Measurements from ENCODE around the gene REPS1.

REPS1 gene, protein sequence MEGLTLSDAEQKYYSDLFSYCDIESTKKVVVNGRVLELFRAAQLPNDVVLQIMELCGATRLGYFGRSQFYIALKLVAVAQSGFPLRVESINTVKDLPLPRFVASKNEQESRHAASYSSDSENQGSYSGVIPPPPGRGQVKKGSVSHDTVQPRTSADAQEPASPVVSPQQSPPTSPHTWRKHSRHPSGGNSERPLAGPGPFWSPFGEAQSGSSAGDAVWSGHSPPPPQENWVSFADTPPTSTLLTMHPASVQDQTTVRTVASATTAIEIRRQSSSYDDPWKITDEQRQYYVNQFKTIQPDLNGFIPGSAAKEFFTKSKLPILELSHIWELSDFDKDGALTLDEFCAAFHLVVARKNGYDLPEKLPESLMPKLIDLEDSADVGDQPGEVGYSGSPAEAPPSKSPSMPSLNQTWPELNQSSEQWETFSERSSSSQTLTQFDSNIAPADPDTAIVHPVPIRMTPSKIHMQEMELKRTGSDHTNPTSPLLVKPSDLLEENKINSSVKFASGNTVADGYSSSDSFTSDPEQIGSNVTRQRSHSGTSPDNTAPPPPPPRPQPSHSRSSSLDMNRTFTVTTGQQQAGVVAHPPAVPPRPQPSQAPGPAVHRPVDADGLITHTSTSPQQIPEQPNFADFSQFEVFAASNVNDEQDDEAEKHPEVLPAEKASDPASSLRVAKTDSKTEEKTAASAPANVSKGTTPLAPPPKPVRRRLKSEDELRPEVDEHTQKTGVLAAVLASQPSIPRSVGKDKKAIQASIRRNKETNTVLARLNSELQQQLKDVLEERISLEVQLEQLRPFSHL

DNA sequence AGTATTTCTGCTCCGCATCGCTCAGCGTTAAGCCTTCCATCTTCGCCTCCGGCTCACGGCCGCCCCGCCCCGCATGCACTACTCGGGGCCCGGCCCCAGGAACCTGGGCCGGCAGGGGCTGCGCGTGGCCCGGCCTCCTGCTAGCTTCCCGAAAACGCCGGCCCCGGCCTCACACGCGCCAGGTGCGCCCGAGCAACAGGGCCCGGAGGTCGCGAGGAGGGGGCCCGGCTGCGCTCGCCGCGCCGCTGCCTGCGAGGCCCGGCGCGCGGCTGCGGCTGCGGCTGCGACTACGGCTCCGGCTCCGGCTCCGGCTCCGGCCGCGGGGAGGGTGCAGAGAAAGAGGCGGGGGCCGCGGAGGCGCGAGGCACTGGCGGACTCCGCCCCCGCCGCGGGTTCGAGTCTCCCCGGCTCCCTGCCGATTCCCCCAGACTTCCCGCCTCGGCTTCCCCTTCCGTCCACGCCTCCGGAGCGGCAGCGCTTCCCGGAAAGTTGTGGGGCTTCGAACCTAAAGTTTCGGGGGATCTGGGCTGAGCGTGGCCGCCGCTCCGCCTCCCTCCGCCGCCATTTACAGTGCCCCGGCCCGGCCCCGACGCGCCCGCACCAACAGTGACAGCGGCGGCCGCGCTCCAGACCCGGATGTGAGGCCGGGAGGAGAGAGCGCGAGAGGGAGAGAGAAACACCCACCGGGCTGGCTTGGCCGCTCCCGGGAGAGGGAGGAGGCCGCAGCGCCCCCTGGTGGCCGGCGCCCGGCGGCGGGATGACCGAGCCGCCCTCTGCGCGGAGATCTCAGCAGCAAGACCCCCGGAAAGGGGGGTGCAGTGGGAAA, at the start of gene REPS1:
Gene REPS1, minus strand, starts transcription at position 611 of the 826 bp plus-strand sequence. Its CDS starts 571 bp downstream, at position 40.
- peak; percentile 96 for DNase-seq (ENCODE audit: extremely low spot score)
- POLR2A ChIA-PET, result interaction anchor here (0.6 to 1.8 kb wide), 6 partner anchors 12 to 344 kb away, joined by 3 to 6 read pairs (median 3); no protein-coding TSS in a partner anchor
- TF ChIP-seq CTBP1 (IDR thresholded peaks at IDR 0.05; ENCODE audit: borderline replicate concordance) (peak; percentile 16; the same call in 1 of the 2 replicates), FOXA1 (IDR thresholded peaks at IDR 0.05) (no peak), PKNOX1 (IDR thresholded peaks at IDR 0.05) (no peak), ELF4 (IDR thresholded peaks at IDR 0.05) (peak; percentile 67; the same call in 1 of the 2 replicates), TARDBP (IDR thresholded peaks at IDR 0.05) (no peak), L3MBTL2 (conservative IDR thresholded peaks at IDR 0.05) (peak; percentile 69), LEF1 (IDR thresholded peaks at IDR 0.05; ENCODE audit: borderline replicate concordance) (peak; percentile 7; the same call in 1 of the 2 replicates)
- CTCF ChIA-PET, result interaction anchor here (0.6 to 1.5 kb wide), 3 partner anchors 13 to 103 kb away, joined by 3 to 4 read pairs (median 3); no protein-coding TSS in a partner anchor

GRCh38 chr6:139037490-139037889, 49.4 kb upstream of the REPS1 start:
- no peak for TF ChIP-seq ZNF384 (IDR thresholded peaks at IDR 0.05)
- no peak for TF ChIP-seq LEF1 (IDR thresholded peaks at IDR 0.05; ENCODE audit: borderline replicate concordance)
- no peak for TF ChIP-seq FOXK2 (IDR thresholded peaks at IDR 0.05)
- no peak for TF ChIP-seq BHLHE40 (IDR thresholded peaks at IDR 0.05; ENCODE audit: borderline replicate concordance)
- no peak for TF ChIP-seq SP1 (IDR thresholded peaks at IDR 0.05)
- TF ChIP-seq ARNT (IDR thresholded peaks at IDR 0.05), result no peak
- TF ChIP-seq CTBP1 (IDR thresholded peaks at IDR 0.05; ENCODE audit: borderline replicate concordance), result no peak
- no peak for TF ChIP-seq NFRKB (IDR thresholded peaks at IDR 0.05)
- TF ChIP-seq PKNOX1 (IDR thresholded peaks at IDR 0.05), result no peak
- no peak for TF ChIP-seq ELF4 (IDR thresholded peaks at IDR 0.05)
- TF ChIP-seq SUZ12 (IDR thresholded peaks at IDR 0.05), result no peak
- no peak for TF ChIP-seq HDGF (IDR thresholded peaks at IDR 0.05; ENCODE audit: borderline replicate concordance)
- DNase-seq (ENCODE audit: extremely low spot score), result no peak
- CTCF ChIA-PET, result no interaction called here
- POLR2A ChIA-PET, result interaction anchor here (0.5 kb wide), 1 partner anchor 21 kb away, joined by 4 read pairs; no protein-coding TSS in a partner anchor

DNA sequence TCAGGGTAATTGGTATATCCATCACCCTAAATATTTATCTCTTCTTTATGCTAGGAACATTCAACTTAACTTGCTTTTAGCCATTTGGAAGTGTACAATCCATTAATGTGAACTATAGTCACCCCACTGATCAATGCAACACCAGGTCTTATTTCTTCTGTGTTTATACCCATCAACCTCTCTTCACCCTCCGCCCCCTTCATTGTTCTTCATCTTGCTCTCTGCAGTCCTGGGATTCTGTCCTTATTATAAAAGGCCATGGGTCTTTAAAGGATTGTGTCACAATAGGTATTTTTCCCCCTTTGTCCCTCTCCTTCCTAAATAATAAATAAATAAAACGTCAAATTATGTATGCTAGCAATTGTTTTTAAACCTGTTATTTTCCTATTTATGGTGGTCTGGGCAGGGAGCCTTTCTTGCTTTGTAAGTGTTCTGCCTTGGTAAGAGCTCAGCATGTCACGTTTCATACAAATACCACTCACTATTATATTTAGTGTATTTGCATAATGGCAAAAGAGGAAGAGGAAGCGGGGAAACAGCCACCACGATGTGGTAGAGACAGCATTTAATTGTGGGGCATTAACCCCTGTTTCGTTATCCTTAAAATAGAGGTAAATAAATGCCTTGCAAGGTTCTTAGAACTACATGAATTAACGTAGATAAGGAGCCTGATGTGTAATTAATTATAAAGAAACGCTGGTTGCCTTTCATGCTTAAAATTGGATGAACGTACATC, 42.3 kb upstream of the REPS1 start:
- TF ChIP-seq ELF4 (IDR thresholded peaks at IDR 0.05), result no peak
- no peak for TF ChIP-seq FOXA1 (IDR thresholded peaks at IDR 0.05)
- no peak for TF ChIP-seq FOXK2 (IDR thresholded peaks at IDR 0.05)
- TF ChIP-seq ARNT (IDR thresholded peaks at IDR 0.05), result no peak
- no peak for TF ChIP-seq SP1 (IDR thresholded peaks at IDR 0.05)
- TF ChIP-seq SUZ12 (IDR thresholded peaks at IDR 0.05), result no peak
- no peak for TF ChIP-seq LEF1 (IDR thresholded peaks at IDR 0.05; ENCODE audit: borderline replicate concordance)
- TF ChIP-seq NFRKB (IDR thresholded peaks at IDR 0.05), result no peak
- no peak for TF ChIP-seq PKNOX1 (IDR thresholded peaks at IDR 0.05)
- TF ChIP-seq TARDBP (IDR thresholded peaks at IDR 0.05), result no peak
- TF ChIP-seq BHLHE40 (IDR thresholded peaks at IDR 0.05; ENCODE audit: borderline replicate concordance), result no peak
- TF ChIP-seq FOXM1 (IDR thresholded peaks at IDR 0.05; ENCODE audit: borderline replicate concordance), result no peak
- no peak for TF ChIP-seq L3MBTL2 (conservative IDR thresholded peaks at IDR 0.05)
- TF ChIP-seq CTBP1 (IDR thresholded peaks at IDR 0.05; ENCODE audit: borderline replicate concordance), result no peak
- POLR2A ChIA-PET, result interaction anchor here (1.1 to 2.0 kb wide), 2 partner anchors 15 to 42 kb away, joined by 4 to 6 read pairs; partner anchors contain the start of gene REPS1
- CTCF ChIA-PET, result no interaction called here
- no peak for DNase-seq (ENCODE audit: extremely low spot score)

DNA sequence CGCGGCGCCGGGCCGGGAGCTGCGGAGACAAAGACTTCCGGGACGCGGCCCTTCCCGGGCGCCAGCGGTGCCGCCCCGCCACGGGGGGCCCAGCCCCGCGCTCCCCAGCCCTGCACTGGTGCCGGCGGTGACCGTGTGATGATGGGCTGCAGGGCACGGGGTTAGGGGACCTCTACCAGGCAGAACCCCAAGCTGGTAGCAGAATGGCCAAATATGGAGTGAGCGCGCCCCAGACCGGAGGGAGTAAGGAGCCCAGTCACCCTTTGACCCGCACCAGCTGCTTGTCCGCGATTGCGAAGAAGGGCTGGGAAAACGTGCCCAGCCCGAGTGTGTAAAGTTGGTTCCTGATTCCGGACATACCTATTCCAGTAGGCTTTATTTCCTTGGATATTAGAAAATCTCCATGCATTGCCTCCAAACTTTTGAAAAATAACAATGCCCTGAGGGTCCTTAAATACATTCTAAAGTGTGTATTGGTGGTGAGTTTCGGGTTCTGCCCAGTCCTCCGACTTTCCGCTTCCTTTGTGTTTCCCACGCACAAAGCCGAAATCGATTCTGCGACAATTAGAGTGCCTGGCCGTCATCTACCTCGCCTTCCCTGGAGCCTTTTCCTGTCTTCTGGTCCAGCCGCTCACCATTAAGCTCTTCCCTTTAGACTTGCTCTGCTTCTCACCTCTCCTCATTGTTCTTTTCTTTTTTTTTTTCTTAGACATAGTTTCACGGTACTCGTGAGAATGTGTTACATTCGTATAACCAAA, 41.6 kb upstream of the REPS1 start:
- CTCF ChIA-PET, result no interaction called here
- POLR2A ChIA-PET, result interaction anchor here (1.1 to 2.0 kb wide), 2 partner anchors 14 to 41 kb away, joined by 4 to 6 read pairs; partner anchors contain the start of gene REPS1
- DNase-seq (ENCODE audit: extremely low spot score), result peak; percentile 48
- TF ChIP-seq CTBP1 (IDR thresholded peaks at IDR 0.05; ENCODE audit: borderline replicate concordance) (no peak), TARDBP (IDR thresholded peaks at IDR 0.05) (no peak), PKNOX1 (IDR thresholded peaks at IDR 0.05) (no peak), HDGF (IDR thresholded peaks at IDR 0.05; ENCODE audit: borderline replicate concordance) (no peak)

Measured in HEK293T (cell line).